Activated effector memory CD4-positive, alpha-beta T cell treated with Interleukin-2 at 50 U/mL for 16 hours (primary cell): ENCODE results near the gene SFTPB.

Experiments
- DNase-seq: peaks from one replicate; pipeline ENCODE4 v3.0.0-alpha.2; 2020

The SFTPB gene

DNA sequence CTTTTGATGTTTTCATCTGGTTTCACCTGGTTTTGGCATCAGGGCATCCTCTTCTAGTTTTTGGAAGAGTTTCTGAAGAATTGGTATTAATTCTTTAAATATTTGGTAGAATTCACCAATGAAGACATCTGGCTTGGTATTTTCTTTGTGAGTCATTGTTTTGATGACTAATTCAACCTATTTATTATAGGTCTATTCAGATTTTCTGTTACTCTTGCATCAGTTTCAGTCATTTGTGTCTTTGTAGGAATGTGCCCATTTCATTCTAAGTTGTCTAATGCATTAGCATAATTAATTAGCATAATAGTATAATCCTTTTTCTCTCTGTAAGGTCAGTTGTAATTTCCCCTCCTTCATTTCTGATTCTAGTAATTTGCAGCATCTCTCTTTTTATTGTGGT, 34.2 kb upstream of the SFTPB start:
- no peak for DNase-seq

GRCh38 chr2:85699325-85699724, 31.3 kb upstream of the SFTPB start:
- DNase-seq = no peak

DNA sequence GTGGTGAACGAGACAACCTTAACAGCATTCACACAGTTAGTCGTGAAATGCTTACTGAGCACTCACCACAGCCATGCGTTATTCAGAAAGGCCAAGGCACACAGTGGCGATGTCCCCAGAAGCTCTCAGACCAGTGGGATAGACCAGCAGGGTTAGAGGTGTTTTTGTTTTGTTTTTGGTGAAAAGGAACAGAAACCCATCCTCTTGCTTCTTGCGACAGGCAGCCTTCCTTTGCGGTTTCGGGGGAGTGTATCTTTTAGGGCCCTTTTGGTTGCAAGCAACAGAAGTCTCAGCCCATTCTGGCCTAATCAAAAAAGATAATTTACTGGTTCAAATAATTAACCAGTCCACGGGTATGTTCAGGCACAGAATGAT, 30.9 kb upstream of the SFTPB start:
- DNase-seq = no peak

DNA sequence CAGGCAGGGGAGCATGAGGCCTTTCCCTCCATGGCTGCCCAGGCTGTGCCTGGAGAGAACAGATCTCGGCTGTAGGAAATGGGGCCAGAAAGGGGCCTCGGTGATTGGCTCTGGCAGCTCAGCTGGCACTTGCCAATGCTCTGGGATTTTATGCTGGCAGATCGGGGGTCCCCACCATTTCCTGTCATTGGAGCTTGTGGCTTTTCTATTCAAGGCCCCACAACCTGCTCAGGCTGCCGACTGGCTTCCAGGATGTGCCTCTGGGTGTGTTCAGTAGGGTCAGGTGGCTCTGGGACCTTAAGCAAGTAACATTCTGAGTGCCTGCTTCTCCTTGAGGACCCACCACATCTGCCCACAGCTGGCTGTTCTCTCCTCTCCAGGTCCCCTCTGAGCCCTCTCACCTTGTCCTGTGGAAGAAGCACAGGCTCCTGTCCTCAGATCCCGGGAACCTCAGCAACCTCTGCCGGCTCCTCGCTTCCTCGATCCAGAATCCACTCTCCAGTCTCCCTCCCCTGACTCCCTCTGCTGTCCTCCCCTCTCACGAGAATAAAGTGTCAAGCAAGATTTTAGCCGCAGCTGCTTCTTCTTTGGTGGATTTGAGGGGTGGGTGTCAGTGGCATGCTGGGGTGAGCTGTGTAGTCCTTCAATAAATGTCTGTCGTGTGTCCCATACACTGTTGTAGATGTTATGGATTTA, 30.3 kb upstream of the SFTPB start:
- no peak for DNase-seq

- DNase-seq = no peak
These were observed 29.7 kb upstream of the SFTPB start for GRCh38 chr2:85697716-85698115.

- no peak for DNase-seq
These were observed 29.1 kb upstream of the SFTPB start for GRCh38 chr2:85697096-85697495.

DNA sequence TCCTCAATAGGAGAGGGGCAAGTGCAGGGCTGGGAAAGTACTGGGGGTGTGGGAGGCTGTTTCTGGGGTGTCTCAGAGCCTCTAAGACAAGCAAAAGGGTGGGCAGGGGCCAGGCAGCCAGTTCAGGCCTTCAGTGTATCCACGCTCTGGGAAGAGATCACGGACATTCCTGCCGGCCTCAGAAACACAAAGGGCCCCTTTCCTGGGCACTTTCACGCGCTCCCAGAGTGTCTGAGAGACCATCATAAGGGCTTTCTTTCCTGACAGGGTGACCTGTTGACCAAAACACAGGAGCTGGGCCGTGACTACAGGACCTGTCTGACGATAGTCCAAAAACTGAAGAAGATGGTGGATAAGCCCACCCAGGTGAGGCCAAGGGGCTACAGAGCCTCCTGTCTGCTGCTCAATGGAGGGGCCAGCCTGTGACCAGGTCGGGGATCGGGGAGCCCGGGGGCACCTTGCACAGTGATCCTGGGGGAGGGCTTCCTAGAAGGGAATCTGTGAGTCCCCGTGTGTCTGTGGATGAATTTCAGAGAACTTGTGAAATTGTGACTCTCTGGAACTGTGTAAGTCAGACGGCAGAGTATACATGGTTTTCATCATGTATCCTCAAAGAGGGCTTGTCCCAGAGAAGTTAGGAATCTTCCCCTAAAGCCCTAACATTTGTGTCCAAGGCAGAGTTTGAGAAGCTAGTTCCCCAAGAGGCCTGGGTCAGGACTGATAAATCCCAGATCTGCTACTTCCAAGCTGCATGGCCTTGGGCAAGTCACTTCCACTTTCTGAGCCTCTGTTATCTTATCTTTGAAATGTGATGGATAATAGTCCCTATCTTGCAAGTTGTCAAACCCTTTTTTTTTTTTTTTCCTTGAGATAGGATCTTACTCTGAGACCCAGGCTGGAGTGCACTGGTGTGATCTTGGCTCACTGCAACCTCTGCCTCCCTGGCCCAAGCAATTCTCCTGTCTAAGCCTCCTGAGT, 28.0 kb upstream of the SFTPB start:
- DNase-seq = no peak

DNA sequence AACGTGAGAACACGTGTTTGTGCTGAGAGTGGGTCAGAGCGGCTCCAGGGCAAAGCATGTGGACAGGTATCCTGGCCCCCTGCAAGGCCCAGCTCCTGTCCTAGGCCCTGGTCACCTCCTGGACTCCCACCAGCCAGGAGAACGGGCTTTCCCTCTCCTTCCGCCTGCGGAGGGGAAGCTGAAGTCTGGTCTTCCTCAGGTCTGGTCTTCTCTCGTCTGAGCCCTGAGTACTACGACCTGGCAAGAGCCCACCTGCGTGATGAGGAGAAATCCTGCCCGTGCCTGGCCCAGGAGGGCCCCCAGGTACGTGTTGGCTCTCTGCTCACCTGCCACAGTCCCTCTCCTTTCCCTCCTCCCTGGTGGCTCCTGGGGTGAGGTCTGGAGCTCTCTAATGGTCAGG, 27.1 kb upstream of the SFTPB start:
- no peak for DNase-seq

GRCh38 chr2:85694052-85695025, 26.3 kb upstream of the SFTPB start, which contains the start of gene GNLY:
Gene GNLY, plus strand, starts transcription at chr2:85694358. Its CDS starts 61 bp downstream, at chr2:85694419.
- DNase-seq = no peak

- DNase-seq = no peak
These were observed 24.1 kb upstream of the SFTPB start for GRCh38 chr2:85692039-85692645.

DNA sequence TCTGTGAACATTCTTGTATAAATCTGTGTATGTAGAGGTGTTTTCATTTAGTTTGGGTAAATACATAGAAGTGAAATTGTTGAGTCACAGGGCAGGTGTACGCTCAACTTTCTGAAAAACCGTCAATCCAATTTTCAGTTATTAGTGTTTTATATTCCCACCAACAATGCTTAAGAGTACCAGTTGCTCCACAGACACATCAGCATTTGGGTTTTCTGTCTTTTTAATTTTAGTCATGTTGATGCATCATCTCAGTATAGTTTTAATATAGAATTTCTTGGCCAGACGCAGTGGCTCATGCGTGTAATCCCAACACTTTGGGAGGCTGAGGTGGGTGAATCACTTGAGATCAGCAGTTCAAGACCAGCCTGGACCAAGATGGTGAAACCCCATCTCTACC, 22.9 kb upstream of the SFTPB start:
- DNase-seq = no peak

GRCh38 chr2:85684806-85685205, 16.8 kb upstream of the SFTPB start:
- no peak for DNase-seq

- no peak for DNase-seq
These were observed 16.4 kb upstream of the SFTPB start for GRCh38 chr2:85684380-85684779.

DNA sequence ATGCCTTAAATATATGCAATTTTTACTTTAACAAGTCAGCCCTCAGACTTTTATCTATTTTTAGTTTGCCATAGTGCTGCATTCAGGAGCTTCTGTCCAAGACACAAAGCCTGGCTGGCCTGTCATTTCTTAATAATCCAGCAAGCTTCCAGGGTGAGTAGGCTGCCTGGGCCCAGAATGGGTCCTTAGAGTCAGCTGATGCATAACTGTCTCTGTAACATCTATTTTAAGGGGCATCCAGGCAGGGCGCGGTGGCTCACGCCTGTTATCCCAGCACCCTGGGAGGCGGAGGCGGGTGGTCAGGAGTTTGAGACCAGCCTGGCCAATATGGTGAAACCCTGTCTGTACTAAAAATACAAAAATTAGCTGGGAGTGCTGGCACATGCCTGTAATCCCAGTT, 14.4 kb upstream of the SFTPB start:
- DNase-seq = no peak

DNA sequence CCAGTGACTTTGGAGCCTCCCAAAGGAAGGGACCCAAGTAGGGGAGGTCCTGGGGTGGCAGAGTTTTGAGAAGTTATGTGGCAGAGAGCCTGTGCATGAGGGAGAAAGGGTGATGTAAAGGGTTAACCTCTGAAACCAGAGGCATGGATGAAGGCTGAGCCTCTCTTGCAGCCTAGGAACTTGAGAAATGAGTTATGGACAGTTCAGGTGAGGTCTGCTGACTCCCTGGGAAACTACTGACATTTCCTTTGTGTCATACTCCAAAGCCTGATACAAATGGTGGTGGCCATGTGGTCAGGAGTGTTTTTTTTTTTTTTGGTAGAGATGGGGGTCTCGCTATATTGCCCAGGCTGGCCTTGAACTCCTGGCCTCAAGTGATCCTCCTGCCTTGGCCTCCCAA, 13.8 kb upstream of the SFTPB start:
- DNase-seq = no peak

DNA sequence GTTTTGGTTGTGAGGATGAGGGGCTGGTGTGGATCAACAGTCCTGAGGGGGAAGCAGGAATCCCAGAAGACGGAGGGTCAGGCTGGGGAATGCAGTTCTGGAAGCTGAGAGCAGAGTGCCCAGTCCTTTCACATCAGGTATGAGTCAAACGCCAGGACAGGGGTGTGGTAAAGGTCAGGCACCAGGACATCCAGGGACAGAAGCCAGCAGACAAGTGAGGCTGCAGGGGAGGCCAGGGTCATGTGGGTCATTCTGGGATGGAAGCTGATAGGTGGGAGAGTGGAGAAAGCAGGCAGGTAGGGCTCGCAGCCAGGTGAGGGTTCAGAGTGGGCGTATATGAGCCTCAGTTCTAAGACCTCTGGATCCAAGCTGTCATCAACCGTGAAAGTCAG, 13.4 kb upstream of the SFTPB start:
- no peak for DNase-seq

- no peak for DNase-seq
These were observed 12.8 kb upstream of the SFTPB start for GRCh38 chr2:85680707-85681371.

- DNase-seq = peak; percentile 63
These were observed 11.0 kb upstream of the SFTPB start for GRCh38 chr2:85678794-85679672.

DNA sequence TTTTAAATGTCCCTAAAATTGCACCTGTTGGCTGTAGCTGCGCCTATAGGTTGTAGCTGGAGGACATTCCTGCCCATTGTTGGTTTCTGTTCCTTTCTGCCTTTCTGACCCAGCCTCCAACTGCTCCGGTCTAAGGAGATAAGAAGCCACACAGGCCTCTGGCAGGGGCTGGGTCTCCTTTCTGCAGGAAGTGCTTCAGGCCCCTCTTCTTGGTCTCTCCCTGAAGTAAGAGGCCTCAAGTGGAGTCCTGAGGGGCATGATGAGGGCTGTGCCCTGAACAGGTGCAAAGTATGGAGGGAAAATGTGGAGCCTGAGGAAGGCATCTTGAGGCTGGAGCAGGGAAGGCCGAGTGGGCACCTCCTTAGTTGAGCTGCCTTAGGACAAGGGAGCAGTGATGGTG, 10.4 kb upstream of the SFTPB start:
- no peak for DNase-seq

DNA sequence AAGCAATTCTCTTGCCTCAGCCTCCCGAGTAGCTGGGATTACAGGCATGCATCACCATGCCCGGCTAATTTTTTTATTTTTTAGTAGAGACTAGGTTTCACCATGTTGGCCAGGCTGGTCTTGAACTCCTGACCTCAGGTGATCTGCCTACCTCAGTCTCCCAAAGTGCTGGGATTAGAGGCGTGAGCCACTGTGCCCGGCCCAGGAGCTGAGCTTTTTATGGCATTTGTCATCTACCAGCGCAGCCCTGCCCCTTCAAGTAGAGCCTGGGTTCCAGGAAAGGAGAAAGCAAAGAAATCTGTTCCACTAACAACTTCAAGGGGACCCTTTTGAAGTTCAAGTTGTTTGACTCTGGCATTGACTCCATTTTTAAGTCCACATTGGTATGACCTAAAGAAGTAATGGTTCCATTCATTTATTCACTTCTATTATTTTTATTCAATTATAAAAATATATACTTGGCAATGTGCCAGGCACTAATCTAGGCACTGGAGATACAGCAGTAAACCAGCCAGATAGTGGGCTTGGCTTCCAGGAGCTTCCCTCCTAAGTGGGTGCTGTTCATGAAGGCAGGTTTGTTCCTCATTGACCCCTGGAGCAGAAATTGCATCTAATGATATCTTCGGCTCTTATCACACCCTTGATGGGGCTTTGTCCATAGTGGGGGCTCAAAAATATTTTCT, 8.0 kb upstream of the SFTPB start:
- DNase-seq = no peak
